Measurements from ENCODE around the gene ZNF304. TPM values are rescaled to one million over a fixed set of nuclear protein-coding genes. Genes with fewer than 3 reads are reported as not detected.

Gene ZNF304
- total and polyA plus RNA-seq, 2 of the 4 experiments (the other 2 are of a cell fraction) = 3.9 to 16.1 TPM

DNA sequence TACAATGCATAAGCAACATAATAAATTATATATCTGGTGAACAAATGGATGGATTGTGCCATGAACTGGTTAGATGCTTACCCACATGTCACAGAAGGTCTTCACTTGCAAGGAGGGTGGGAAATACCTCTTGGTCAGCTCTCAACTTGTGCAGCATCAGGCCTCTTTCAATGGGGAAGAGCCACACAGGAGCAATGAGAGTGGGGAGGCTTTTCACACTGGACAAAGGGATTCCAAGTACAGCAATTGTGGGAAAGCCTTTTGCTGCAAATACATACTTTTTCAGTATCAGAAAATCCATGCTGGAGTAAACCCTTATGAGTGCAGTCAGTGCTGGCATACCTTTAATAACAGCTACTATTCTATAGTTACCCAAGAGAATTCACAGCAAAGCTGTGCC, 42.6 kb upstream of the ZNF304 start:
- Histone ChIP-seq H4K20me1 (ENCODE audit: insufficient read depth, low read length) (no peaks in the 10 kb centered on the region; the same call in 1 of the 2 replicates), H2AK9ac (replicated peaks; ENCODE audit: low read depth, low read length, poor library complexity) (no peak overlapping the region), H3K4me1 (ENCODE audit: control insufficient read depth, insufficient read depth, low read length) (no peaks in the 10 kb centered on the region), H2AK5ac (ENCODE audit: low read depth, low read length) (no peak overlapping the region), H3K23ac (ENCODE audit: low read depth, low read length) (no peak overlapping the region), H3K36me3 (ENCODE audit: control insufficient read depth, insufficient read depth, low read length) (peaks cover 3% of the 10 kb centered on the region), H3K27ac (ENCODE audit: insufficient read depth, low read length) (no peak overlapping the region), H4K5ac (ENCODE audit: low read depth, low read length) (no peak overlapping the region), H3K14ac (replicated peaks; ENCODE audit: low read depth, low read length) (no peak overlapping the region), H3K9ac (ENCODE audit: low read depth, low read length) (no peak overlapping the region), H3K4ac (ENCODE audit: low read depth, low read length) (no peak overlapping the region), H3K27me3 (ENCODE audit: control insufficient read depth, insufficient read depth, low read length) (no peaks in the 10 kb centered on the region; the same call in 1 of the 2 replicates), H4K8ac (ENCODE audit: low read depth in 2 of 2, low read length in 2 of 2) (no peak overlapping the region), H3K4me2 (ENCODE audit: low read depth, low read length) (no peak overlapping the region), H2BK15ac (ENCODE audit: low read depth, low read length) (no peak overlapping the region), H2BK20ac (ENCODE audit: low read depth, low read length) (no peak overlapping the region), H3K9me3 (ENCODE audit: control insufficient read depth, insufficient read depth, low read length) (peaks cover 2% of the 10 kb centered on the region), H2BK5ac (ENCODE audit: low read depth, low read length, poor library complexity, severe bottlenecking) (no peak overlapping the region), H3K4me3 (ENCODE audit: insufficient read depth, low read depth, low read length) (no peak overlapping the region), H3K9me1 (ENCODE audit: insufficient read depth, low read length) (no peaks in the 10 kb centered on the region), H4K91ac (ENCODE audit: insufficient read depth, low read depth, low read length) (no peak overlapping the region), H3K18ac (ENCODE audit: low read depth, low read length) (no peak overlapping the region), H3K56ac (ENCODE audit: extremely low read depth, insufficient read depth, low read length) (no peak overlapping the region), H2BK120ac (ENCODE audit: low read depth, low read length) (no peak overlapping the region), H3K79me1 (ENCODE audit: low read depth in 1 of 2, low read length in 2 of 2) (peaks cover 0 to 10% of the 10 kb centered on the region in 2 experiments; a peak in 1 of 4 replicates), H2AFZ (replicated peaks; ENCODE audit: low read length, poor library complexity) (no peak overlapping the region)
- BruUV-seq (replicated peaks) = no TSS peak
- POLR2A ChIA-PET (ENCODE audit: unreplicated experiment) = no interaction called here
- dilution Hi-C loops (cut with HindIII; ENCODE audit: low sequenced_read_pairs, unreplicated experiment) (no loop called here), in situ Hi-C loops (cut with MboI; ENCODE audit: low sequenced_read_pairs) (no loop called here), intact Hi-C loops (cut with micrococcal nuclease) (no loop called here)
- CTCF ChIA-PET = no interaction called here
- ATAC-seq (ENCODE audit: low read depth) (no peak), DNase-seq (no peak)
- TF ChIP-seq, protein P1, sequence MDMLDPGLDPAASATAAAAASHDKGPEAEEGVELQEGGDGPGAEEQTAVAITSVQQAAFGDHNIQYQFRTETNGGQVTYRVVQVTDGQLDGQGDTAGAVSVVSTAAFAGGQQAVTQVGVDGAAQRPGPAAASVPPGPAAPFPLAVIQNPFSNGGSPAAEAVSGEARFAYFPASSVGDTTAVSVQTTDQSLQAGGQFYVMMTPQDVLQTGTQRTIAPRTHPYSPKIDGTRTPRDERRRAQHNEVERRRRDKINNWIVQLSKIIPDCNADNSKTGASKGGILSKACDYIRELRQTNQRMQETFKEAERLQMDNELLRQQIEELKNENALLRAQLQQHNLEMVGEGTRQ (IDR thresholded peaks at IDR 0.05; ENCODE audit: low read depth, low read length) = no peak
- TF ChIP-seq SMC3 (IDR thresholded peaks at IDR 0.05; ENCODE audit: low read depth, low read length) (no peak), CTCF (conservative IDR thresholded peaks at IDR 0.05; ENCODE audit: low read depth, low read length) (no peak), MXI1 (IDR thresholded peaks at IDR 0.05; ENCODE audit: borderline replicate concordance, low read depth, low read length) (no peak), MAZ (IDR thresholded peaks at IDR 0.05; ENCODE audit: borderline replicate concordance, low read depth, low read length) (no peak), MAFK (IDR thresholded peaks at IDR 0.05; ENCODE audit: low read depth, low read length) (no peak)

Measured in IMR-90 (cell line).